CD4-positive, alpha-beta T cell treated with Interleukin-17A for 1 hour (primary cell): ENCODE data around the gene FHIP1A.
"Not testable (repeated sequence)": the region's sequence is repeated elsewhere in the genome, so short reads cannot be mapped to it uniquely, and the experiment has no call there.

Experiments used
- DNase-seq: peaks from one replicate; pipeline ENCODE4 v3.0.0-alpha.2; 2020

FHIP1A gene

GRCh38 chr4:151408630-151409469 lies at the start of gene FHIP1A:
TSS of gene FHIP1A (plus strand) at chr4:151409176. CDS start at chr4:151566260, 157,084 bp downstream.
- peak; percentile 88 for DNase-seq

DNA sequence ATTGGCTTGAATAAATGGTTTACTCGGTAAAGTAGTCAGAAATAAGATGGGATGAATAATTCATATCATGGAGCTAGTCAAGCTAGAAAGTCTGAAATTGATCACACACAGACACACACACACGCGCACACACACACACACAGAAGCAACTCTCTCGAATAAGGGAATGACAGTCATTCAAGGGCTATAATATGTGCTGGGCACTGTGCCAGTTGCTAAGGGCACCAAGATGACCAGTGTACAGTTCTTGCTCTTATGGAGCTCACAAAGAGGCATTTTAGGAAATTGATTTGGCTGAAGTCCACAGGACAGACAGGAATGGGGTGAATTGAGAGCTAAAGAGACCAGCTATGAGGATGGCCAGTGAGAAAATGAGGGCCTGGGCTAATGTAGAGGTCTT lies 49.4 kb upstream of the FHIP1A start:
- no peak for DNase-seq

DNA sequence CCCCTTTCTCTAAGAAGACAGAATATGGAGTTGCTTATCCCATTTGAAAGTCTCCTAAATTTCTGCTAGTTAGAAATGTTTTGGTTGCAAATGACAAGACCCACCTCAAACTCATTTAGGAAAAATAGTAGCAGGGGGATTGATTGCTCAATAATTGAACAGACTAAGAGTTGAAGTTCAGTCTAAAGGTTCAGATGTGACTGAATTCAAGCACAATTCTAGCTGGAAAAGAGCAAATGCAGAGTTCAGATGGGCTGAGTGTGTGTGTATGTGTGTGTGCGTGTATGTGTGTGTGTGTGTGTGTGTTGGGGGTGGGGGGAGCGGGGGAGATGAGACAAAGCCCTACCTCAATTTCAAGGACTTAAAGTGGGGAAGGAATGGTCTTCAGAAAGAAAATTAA lies 47.9 kb upstream of the FHIP1A start:
- no peak for DNase-seq

- DNase-seq = no peak
These were observed 47.0 kb upstream of the FHIP1A start for GRCh38 chr4:151361966-151362365.

GRCh38 chr4:151362404-151363164 lies 46.4 kb upstream of the FHIP1A start:
- DNase-seq = peak; percentile 81

GRCh38 chr4:151376540-151376939 lies 32.4 kb upstream of the FHIP1A start:
- DNase-seq = no peak

- no peak for DNase-seq
These were observed 19.7 kb upstream of the FHIP1A start for GRCh38 chr4:151389311-151389710.

- not testable (repeated sequence) for DNase-seq
These were observed 19.2 kb upstream of the FHIP1A start for GRCh38 chr4:151389799-151390198.

- DNase-seq = no peak
These were observed 13.1 kb upstream of the FHIP1A start for GRCh38 chr4:151395873-151396272.

DNA sequence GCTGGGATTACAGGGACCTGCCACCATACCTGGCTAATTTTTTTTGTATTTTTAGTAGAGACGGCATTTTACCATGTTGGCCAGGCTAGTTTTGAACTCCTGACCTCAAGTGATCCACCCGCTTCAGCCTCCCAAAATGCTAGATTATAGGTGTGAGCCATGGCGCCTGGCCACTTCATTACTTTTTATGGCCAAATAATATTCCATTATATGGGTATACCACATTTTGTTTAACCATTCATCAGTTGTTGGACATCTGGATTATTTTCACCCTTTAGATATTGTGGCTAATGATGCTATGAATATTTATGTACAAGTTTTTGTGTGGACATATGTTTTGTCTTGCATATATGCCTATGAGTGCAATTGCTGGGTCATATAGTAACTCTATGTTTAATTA lies 8.6 kb upstream of the FHIP1A start:
- DNase-seq = no peak

DNA sequence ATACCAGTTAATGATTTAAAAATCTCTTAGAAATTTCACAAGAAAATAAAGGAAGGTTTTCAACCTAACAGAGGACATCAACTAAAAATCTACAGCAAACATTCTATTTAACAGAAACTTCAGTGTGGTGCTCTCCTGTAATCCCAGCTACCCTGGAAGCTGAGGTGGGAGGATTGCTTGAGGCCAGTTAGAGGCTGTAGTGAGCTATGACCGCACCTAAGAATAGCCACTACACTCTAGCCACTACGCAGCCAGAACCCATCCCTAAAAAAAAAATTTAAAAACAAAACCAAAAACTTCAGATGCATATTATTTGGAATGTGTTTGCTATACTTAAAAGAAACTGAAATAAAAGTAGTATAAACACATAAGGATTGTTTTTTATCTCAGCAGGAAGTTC lies 7.2 kb upstream of the FHIP1A start:
- no peak for DNase-seq

DNA sequence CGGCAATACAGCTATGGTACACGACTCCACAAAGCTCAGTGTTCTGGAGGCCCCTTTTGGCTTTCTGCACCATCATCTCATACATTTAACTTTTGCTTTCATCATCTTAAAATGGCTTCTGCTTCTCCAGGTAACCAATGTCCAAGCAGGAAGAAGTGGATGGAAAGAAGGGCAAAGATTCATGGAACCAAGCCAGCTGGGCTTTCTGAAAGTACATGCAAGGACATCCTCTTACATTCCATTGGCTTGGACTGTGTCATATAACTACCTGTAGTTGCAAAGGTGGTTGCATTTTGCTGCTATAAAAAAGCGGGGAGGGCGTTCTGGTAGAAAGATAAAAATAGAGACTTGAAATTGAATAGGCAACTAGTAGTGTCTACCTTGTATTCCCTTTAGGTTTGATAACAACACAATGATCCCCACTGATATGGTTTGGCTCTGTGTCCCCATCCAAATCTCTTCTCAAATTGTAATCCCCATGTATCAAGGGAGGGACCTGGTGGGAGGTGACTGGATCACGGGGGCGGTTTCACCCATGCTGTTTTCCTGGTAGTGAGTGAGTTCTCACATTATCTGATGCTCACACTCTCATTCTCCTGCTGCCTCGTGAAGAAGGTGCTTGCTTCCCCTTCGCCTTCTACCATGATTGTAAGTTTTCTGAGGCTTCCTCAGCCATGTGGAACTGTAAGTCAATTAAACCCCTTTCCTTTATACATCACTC lies 6.7 kb upstream of the FHIP1A start:
- no peak for DNase-seq

GRCh38 chr4:151403656-151404055 lies 5.3 kb upstream of the FHIP1A start:
- DNase-seq = peak; percentile 13

DNA sequence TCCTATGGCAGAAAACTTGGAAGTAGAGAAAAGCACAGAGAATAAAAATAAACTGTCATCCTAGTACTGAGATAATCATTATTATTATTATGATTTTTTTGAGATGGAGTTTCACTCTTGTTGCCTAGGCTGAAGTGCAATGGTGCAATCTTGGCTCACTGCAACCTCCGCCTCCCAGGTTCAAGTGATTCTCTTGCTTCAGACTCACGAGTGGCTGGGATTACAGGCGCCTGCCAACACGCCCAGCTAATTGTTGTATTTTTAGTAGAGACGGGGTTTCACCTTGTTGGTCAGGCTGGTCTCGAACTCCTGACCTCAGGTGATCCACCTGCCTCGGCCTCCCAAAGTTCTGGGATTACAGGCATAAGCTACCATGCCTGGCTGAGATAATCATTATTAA lies 4.2 kb upstream of the FHIP1A start:
- not testable (repeated sequence) for DNase-seq

DNA sequence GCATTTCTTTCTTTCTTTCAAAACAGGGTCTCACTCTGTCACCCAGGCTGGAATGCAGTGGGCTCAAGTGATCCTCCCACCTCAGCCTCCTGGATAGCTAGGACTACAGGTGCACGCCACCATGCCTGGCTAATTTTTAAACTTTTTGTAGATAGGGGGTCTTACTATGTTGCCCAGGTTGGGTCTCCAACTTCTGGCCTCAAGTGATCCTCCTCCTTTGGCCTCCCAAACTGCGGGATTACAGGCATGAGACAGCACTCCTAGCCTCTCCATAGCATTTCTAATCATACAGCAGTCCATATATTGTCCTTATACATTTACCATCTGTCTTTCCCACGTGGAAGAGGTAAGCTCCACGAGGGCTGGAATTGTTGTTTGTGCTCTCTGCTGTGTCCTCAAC lies 2.0 kb upstream of the FHIP1A start:
- no peak for DNase-seq

DNA sequence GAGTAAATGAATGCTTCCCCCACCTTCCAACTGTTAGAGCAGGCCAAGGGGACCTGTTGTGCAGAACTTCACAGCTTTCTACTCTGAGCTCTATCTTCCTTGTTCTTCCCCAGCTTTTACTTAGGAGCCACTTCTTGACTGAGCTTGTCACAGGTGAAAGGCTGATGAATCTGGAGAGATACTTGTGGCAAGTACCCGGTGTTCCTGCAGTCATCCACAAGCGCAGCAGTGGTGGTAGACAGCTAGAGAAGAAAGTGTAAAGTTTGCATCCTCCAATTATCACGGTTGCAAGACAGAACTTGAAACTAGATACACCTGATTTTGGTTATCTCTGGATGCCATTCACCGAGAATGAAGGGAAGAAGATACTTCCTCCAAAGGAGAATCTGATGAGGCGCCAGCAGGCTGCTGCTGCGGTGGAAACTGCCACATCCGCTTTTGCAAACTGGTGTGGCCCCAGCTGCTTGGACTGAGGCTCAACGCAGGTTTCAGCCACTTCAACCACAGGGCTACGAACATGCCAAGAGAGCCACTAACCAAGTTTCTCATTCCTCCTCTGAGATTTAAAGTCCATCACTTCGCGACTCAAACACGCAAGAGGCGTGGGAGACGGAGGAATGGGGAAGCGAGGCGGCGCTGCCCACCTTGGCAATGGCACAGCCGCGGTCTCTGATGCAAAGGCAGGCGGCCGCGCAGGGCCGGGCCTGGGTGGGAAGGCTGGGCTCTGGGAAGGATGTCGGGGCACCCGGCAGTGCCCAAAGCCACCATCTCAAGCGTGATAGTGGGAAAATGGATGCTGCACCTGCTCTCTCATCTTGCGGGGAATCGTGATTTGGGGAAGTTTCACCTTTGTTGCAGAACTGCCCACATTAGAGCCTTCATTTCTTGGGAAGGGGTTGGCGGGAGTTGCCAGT lies 1.3 kb upstream of the FHIP1A start:
- DNase-seq = peak; percentile 33

DNA sequence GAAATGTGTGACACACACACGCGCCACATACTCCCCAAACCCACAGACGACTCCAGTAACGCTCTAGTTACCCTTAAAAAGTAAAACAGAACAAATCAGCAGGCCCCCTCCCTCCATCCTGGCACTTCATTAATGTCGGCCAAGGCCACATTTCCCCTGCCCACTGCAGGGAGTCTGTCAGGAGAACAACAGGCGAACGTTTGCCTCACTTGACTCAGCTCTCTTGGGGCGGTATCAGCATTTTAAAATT lies 671 bp upstream of the FHIP1A start:
- DNase-seq = no peak

GRCh38 chr4:151409470-151410313 lies 716 bp downstream of the FHIP1A start:
- peak; percentile 5 for DNase-seq

DNA sequence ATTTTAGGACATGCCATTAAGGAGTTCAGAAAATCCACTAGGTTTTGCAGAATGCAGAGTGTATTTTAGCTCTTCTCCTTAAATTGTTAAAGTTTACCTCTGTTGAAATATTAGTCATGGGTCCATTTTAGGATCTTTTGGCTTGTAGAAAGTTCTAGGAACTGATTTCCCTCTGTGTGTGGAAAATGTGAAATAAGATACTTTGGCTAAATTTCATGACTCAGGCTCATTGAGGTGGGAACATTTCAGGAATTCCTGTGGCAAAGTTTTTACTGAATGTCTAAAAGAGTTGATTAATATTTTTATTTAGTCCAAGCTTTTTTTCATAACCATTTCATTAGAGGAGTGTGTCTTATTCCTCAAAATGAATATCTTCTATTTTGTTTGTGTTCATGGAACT lies 7.0 kb downstream of the FHIP1A start:
- DNase-seq = no peak

GRCh38 chr4:151417164-151417571 lies 8.2 kb downstream of the FHIP1A start:
- DNase-seq = no peak

DNA sequence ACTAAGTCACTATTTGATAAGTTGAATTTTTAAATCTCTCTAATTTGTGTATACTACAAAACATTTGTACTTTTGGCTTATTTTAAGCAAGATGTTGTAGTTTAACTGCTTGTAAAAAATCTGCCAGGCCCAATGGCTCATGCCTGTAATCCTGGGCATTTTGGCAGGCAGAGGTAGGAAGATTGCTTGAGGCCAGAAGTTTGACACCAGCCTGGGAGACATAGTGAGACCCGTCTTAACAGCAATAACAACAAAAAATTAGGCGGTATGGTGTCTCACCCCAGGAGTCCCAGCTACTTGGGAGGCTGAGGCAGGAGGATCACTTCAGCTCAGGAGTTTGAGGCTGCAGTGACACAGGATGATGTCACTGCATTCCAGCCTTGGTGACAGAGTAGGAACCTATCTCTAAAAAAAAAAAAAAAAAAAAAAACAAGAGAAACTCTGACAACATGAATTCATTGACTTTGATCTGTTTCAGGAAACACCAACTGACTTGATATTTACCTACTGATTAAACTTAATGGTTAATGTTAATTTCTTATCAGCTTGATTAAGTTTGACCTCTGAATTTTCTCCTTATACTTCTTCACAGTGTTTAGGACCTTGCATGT lies 8.9 kb downstream of the FHIP1A start:
- DNase-seq = no peak
